GM19397 (cell line): ENCODE data around the gene ODAD4.
A peak's percentile ranks its signal among the peaks of the same experiment; 100 is the strongest.

ENCODE experiments used
- ATAC-seq: cut with Tn5 transposase; IDR thresholded peaks from one replicate; pipeline ENCODE4 v1.9.1; 2021; ENCODE audit warnings: mild to moderate bottlenecking, moderate library complexity; ENCODE audit not compliant: unreplicated experiment

The ODAD4 gene

DNA sequence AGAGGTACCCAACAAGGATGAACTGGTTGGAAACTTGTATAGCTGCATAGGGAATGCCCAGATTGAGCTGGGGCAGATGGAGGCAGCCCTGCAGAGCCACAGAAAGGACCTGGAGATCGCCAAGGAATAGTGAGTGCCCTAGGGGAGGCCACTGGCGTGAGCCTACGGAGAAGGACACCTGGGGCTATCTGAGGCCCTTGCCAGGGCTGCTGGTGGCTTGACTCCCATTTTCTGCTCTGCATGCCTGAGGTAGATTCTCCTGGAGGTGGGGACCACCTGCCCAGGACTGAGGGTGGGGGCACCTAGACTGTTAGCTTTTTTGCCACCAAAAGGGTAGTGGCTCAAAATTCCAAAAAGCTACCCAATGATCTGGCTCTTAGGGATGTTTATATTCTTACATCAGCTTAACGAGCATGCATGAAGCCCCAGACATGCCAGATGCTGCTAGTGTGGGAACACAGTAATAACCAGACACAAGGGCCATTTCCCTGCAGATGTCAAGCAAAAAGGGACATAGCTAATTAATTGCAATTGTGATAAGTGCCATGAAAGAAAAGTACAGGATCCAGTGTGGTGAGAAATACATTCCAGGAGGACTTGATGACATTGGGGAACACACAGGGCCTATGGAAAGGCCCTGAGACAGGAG is 8.8 kb downstream of the ODAD4 start:
- no peak for ATAC-seq

DNA sequence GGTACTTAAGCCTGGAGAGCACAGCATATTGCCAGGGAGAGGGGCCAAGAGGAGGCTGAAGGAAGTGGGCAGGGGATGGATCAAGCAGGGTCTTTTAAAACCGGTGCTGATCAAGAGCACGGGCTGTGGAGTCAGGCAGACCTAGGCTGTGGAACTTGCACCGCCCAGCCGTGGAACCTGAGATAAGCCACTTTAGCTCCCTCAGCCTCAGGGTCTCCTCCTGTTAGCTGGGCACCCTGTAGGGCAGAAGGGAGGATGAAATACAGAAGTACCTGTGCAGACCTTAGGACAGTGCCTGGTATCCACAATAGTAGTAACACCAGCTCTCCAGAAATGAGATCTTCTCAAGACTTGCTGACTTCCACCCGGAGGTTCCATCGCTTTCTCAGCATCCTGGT is 9.3 kb downstream of the ODAD4 start:
- no peak for ATAC-seq

DNA sequence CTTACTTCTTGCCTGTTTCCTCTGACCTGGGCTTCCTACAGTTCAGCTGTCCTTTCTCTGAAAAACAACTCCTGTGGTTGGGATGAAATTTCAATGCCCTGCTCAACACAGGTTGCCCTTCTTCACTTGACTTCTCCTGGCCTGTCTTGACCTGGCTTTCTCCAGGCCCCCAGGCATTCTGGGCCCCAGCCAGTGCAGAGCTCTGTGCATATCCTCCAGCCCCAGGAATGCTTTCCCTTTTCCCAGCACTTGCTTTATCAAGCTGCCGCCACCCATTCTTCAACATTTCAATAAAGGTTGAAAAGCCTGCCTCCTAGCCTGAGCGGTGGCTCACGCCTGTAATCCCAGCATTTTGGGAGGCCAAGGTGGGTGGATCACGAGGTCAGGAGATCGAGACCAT is 10.8 kb downstream of the ODAD4 start:
- ATAC-seq = no peak

DNA sequence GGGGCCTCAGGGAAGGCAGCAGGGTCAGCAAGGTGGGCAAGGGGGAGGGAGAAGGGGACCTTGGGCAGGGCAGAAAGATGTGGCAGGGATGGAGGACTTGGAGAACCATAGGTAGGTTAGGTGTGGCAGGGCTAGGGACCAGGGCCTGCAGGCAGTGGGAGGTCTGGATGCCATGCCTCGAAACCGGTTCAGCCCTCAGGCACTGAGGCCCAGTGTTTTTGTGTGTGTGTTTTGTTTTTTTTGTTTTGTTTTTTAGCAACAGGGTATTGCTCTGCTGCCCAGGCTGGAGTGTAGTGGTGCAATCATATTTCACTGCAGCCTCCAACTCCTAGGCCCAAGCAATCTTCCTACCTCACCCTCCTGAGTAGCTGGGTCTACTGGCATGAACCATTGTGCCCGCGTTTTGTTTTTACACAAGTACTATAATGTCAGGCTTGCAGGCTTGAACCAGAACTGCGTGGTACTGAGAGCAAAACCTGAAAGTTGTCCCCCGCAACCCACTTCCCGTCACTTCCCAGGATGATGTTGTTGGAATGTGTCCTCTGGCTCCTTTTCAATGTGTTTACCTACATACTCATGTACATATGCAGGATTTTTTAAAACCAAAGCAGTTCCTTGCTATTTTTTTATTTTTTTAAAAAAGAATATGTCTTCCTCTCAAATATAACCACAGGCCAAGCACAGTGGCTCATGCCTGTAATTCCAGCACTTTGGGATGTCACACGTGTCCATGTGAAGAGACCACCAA is 12.4 kb downstream of the ODAD4 start:
- ATAC-seq = no peak

DNA sequence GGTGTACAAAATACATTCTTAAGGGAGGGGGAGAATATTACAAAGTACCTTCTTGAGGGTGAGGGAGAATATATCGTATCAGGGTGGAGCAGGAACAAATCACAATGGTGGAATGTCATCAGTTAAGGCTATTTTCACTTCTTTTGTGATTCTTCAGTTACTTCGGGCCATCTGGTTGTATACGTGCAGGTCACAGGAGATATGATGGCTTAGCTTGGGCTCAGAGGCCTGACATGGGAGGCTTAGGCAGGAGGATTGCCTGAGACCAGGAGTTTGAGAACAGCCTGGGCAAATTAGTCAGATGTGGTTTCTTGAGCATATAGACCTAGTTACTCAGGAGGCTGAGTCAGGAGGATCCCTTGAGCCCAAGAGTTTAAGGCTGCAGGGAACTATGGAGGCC is 13.1 kb downstream of the ODAD4 start:
- ATAC-seq = no peak

DNA sequence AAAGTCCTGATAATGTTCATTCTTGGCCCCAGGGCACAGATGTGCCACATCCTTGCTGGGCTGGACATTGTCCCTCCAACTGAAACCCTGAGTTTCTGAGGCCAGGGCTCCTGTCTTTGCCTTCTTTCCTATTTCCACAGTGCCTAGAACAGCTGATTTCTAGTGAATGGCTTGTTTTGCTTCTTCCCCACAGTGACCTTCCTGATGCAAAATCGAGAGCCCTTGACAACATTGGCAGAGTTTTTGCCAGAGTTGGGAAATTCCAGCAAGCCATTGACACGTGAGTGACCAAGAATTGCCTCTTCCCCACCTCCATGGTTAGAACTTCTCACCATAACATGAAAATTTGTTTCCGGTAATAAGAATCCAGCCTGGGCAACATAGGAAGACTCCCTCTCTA is 14.5 kb downstream of the ODAD4 start:
- ATAC-seq = no peak

DNA sequence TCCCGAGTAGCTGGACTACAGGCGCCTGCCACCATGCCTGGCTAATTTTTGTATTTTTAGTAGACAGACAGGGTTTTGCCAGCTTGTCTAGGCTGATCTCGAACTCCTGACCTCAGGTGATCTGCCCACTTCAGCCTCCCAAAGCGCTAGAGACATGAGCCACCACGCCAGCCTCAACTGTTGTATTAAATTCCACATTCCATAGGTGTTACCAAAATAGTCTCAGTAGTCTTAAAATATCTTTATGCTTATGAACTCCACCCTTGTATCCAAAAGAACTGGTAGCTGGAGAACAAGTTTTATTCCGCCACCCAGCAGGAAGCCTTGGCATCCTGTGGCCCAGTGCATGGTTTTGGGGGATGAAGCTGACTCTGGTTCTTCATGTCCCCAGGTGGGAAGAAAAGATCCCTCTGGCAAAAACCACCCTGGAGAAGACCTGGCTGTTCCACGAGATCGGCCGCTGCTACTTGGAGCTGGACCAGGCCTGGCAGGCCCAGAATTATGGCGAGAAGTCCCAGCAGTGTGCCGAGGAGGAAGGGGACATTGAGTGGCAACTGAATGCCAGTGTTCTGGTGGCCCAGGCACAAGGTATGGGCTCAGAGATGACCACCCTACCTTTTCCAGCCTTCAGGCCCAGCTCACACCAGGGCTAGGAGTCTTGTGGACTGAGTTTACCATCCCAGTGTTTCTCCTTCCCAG is 18.5 kb downstream of the ODAD4 start:
- ATAC-seq = no peak

DNA sequence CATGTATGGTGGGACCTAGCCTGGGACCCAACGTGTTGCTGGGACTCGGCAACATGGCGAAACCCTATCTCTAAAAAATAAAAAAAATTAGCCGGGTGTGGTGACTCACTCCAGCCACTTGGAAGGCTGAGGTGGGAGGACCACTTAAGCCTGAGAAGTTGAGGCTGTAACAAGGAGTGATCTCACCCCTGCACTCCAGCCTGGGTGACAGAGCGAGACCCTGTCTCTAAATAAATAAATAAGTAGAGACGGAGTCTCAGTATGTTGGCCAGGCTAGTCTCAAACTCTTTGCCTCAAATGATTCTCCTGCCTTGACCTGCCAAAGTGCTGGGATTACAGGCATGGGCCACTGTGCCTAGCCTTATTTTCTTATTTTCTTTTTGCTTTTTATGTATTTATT is 26.1 kb downstream of the ODAD4 start:
- ATAC-seq = no peak

DNA sequence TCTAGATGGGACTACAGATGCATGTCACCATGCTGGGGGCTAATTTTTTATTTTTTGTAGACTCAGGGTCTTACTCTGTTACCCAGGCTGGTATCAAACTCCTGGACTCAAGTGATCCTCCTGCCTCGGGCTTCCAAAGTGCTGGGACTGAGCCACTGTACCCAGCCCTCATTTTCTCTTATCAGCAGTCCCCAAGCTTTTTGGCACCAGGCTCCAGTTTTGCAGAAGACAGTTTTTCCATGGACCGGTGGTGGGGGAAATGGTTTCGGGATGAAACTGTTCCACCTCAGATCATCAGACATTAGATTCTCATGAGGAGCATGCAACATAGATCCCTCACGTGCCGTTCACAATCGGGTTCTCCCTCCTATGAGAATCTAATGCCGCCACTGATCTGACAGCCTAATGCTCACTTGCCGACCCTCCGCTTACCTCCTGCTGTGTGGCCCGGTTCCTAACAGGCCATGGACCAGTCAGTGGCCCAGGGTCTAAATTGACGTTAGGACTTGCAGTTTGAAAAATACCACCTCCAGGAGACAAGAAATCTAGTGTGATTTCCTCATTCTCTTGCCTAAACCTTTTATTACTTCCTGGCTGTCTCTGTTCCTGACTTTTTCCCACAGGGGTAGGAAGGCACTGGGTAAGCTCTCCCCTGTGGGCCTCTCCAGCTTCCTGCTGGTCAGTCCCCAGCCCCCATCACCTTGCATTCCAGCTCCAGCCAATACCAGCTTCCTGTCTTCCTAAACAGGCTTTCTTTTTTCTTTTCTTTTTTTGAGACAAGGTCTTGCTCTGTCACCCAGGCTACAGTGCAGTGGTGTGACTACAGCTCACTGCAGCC is 26.8 kb downstream of the ODAD4 start:
- no peak for ATAC-seq

DNA sequence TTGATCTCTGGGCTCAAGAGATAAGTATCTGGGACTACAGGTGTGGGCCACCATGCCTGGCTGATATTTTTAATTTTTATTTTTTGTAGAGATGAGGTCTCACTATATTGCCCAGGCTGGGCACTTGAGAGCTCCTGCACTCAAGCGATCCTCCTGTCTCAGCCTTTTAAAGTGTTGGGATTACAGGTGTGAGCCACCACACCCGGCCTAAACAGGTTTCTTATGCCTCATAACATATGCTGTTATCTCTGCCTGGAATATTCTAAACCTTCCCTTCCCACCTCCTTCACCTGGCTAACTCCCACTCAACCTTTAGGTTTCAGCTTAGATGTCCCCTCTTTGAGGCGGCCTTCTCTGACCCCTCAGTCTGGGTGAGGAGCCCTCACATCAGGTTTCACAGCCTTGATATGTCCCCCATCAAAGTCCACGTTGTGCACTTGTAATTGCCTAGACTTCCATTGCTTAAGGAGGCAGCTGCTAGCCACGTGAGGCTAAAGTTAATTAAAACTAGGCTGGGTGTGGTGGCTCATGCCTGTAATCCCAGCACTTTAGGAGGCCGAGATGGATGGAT is 27.5 kb downstream of the ODAD4 start:
- no peak for ATAC-seq

DNA sequence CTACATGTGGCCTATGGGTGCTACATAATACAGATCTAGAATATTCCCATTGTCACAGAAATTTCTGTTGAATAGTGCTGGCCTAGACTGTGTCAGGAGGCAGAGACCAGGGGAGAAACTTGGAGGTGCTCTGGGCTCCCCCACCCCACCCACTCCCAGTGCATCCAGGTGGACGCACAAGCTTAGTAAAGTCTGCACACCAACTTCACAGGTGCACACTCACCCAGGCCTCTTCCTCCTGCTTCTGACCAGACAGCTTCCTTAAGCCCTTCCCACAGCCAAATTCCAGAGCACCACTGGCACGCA is 28.6 kb downstream of the ODAD4 start:
- no peak for ATAC-seq

DNA sequence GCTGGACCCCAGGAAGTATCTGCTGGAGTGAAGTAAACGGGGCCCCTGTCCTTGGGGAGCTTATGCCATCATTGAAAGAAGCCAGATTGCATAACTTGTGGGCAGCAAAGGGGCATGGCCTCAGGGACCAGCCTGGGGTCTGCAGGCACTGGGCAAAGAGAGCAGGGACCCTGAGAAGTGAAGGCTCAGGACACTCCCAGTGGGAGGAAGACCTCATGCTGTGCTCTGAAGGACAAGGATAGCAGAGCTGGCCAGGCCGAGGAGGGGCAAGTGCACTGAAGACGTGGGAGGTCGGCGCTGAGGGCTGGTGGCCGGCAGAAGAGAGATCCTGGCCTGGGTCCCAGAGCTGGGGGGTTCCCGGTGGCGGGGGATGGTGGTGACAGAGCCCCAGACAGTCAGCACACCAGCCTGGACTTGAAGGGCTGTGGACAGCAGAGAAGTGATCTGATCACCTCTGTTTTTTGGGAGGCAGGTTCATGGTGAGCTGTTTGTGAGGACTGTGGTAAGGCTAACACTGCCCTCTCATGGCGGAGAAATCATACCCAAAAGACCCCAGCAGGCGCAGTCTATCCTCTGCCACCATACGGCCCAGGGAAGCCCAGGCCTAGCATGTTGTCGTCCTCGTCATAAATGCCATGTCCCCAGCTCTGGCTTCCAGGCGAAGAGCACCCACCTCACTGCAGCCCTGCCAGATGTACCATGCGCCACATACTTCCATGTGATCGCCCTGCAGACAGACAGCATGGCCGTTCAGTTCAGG is 29.1 kb downstream of the ODAD4 start:
- ATAC-seq = no peak

DNA sequence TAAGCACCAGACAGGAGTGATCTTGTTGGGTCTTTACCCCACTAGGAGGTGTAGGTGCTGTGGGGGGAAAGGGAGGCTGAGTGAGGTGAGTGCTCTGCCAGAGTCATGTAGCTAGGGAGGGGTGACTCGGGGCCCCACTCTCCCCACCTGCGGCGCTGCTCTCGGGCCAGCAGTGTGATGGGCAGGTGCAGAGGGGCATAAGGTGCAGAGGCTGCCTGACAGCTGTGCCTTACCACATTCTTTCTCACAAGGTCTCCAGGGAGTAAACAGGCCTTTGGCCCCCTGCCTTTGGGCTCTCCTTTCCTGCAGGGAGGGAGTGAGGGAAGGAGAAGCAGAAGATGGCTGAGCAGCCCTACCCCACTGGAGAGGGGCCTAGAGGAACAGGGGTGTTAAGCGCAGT is 31.7 kb downstream of the ODAD4 start:
- no peak for ATAC-seq

DNA sequence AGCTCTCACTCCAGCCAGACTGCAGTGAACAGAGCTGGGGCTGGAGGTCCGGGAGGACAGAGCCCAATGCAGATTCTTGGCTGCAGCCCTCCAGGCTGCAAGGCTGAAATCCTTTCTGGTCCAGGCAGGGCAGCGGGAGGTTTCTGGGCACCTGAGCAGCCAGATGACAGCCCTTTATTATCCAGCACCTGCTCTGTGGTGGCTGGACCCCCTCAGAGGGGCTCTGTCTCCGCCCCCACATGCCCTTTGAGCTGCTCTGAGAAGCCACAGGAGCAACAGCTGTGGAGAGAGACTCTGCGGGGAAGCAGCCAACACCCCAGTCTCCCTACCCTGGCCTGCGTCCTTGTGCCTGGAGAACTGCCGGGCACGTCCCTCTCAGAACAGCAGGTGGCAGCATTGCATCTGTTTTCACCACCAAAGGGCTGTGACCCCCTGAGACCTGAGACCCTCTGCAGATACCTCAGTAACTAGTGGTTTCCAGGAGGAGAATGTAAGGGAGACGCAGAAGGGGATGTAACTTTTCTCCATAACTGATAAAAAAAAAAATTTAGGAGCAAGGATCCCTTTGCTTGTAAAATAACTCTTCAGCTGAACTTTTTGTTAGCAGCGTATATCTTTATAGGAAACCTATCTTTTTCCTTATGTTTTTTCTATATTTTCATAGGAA is 32.5 kb downstream of the ODAD4 start:
- no peak for ATAC-seq

DNA sequence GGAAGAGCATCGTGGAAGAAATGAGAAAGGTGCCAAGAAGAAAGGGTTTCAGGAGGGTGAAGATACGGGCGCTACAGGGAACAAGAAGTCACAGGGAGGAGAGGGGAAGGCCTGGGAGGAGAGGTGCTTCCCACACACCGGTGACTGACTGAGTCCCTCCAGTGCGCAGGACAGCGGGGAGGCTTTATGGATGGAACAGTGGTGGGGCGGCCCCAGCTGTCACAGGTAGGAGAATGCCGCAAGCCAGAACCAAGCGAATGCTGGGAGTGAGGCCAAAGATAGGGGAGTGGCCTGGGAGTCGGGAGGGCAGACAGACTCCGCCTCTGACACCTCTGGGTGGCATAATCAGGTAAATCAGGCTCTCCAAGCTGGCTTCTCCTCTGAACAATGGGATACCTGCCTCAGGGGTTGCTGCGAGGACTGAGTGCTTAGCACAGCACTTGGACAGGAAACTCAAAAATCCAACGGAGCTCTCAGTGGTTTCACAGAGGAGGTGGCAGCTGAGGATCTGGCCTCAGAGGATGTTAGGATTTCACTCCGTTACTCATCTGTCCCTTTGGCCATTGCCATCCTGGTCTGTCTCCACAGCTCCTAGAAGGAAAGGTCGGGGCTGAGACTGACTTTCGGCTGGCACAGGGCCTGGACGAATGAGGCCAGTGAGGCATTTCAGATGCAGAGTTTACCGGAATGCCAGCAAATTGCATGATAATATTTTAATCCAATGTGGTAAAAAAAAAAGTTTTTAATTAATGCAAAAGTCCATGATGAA is 35.5 kb downstream of the ODAD4 start:
- ATAC-seq = peak; percentile 34

DNA sequence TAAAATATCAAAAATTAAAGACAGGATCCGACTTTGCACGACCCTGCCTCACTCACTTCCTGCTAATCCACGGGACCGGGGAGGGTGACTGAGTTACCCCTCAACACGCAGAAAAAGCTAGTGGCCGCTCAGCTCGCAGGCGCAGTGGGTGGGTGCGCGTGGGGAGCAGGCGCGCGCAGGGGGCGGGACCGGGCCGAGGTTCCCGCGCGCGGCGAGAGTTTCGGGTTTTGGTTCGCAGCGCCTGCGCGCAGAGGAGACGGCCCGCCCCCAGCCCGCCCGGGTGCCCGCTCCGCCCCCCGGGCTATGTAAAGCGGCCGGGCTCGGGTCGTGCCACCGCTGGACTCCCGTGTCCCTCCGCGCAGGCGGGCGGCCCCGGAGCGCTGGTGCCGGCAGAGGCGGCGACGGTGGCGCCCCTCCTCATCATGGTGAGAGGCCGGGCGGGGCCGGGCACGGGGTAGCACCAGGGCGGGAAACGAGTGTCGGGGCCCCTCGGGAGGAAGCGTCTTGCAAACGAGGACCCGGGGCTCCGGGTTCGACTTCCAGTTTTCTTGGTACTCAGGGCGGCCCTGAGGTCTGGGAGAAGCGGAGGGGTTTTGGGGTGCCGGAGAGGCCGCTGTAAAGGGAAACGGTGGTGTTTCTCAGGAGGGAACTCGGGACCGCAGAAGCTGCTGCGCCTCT is 36.2 kb downstream of the ODAD4 start, which contains the start of gene CNP:
Gene CNP (plus strand): TSS at position 333 of the 678 bp plus-strand sequence. CDS start 90 bp downstream, at position 423.
- peak; percentile 74 for ATAC-seq

DNA sequence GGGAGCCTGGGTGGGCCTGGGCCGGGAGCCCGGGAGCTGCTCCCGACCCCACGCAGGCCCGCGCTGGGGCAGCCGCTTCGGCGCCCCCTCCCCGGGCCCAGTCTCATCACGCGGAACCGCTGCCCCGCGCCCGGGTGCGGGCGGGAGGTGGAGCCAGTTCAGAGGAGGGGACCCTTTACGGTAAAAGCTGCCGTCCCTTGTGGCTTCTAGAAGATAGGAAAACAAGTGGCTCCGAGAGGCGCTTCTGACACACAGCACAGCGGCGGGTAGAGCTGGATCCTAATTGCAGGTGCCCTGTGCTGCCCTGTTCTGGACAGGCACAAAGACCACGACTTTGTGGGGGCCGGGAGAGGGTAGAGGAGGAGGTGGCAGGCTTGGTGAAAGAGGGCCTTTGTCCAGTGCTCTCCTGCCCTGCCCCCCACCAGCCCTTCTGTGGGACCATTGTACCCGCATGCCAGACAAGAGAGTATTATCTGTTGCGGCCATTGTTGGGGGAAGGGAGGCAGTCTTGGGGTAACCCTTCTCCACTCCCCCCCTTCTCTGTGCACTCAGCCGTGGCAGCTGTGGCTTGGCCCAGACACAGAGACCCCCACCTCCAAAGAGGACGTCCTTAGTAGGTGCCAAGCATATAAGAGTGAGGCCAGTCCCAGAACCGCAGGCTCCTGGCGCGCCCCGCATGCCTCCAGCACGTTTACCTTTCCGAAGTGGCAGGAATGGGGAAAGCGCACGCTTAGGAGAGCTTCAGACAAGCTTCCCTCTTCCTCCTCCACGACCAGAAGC is 36.9 kb downstream of the ODAD4 start:
- ATAC-seq = peak; percentile 17
